HepG2 (cell line): ENCODE measurements around the gene METTL5. TPM values are rescaled to one million over a fixed set of nuclear protein-coding genes. Genes with fewer than 3 reads are reported as not detected.

Source experiments
- CEBPG ChIP-seq: IDR thresholded peaks from 2 replicates; pipeline ENCODE4 v1.6.1; 2016
- HBP1 ChIP-seq: IDR thresholded peaks from 2 replicates; pipeline ENCODE4 v1.6.1; 2016; ENCODE audit warnings: low read depth, control low read depth
- HIVEP1 ChIP-seq: sonication (generic); formaldehyde crosslinking; IDR thresholded peaks from 2 replicates; pipeline ENCODE4 v1.4.0; 2020; ENCODE audit warnings: mild to moderate bottlenecking, missing genetic modification reagents
- HMG20A ChIP-seq: IDR thresholded peaks from 2 replicates; pipeline ENCODE4 v1.6.1; 2016; ENCODE audit warnings: borderline replicate concordance
- HNF1A ChIP-seq, 2 experiments: sonication (generic) in 1 of 2; formaldehyde crosslinking in 1 of 2; IDR thresholded peaks; 2 replicates each; pipeline versions ENCODE4 v1.4.0 to v1.6.1; 2016 to 2020; ENCODE audit warnings: borderline replicate concordance in 1 of 2, low read depth in 1 of 2, mild to moderate bottlenecking in 1 of 2, missing genetic modification reagents in 1 of 2
- MED1 ChIP-seq: sonication (generic); formaldehyde crosslinking; IDR thresholded peaks from 2 replicates; pipeline ENCODE4 v1.4.0; 2020; ENCODE audit warnings: missing genetic modification reagents
- NR2F1 ChIP-seq, 2 experiments: fragments of 450-650 bp in 1 of 2; formaldehyde crosslinking in 1 of 2; IDR thresholded peaks; 2 replicates each; pipeline versions ENCODE4 v1.5.0 to v1.6.1; 2016 to 2020; ENCODE audit warnings: mild to moderate bottlenecking in 1 of 2, missing compliant biosample characterization in 1 of 2, missing genetic modification reagents in 1 of 2, moderate library complexity in 1 of 2
- RXRB ChIP-seq: IDR thresholded peaks from 2 replicates; pipeline ENCODE4 v1.6.1; 2016; ENCODE audit warnings: borderline replicate concordance, missing genetic modification reagents, missing compliant biosample characterization
- ZHX1 ChIP-seq: sonication (generic); formaldehyde crosslinking; IDR thresholded peaks from 2 replicates; pipeline ENCODE4 v1.8.1; 2022; ENCODE audit warnings: low read depth, mild to moderate bottlenecking, missing genetic modification reagents
- ZNF253 ChIP-seq: sonication (generic); formaldehyde crosslinking; IDR thresholded peaks from 2 replicates; pipeline ENCODE4 v1.8.0; 2022; ENCODE audit warnings: mild to moderate bottlenecking, missing genetic modification reagents, borderline replicate concordance
- ZNF512B ChIP-seq: sonication (generic); formaldehyde crosslinking; IDR thresholded peaks from 2 replicates; pipeline ENCODE4 v1.5.1; 2020; ENCODE audit warnings: missing genetic modification reagents, mild to moderate bottlenecking, borderline replicate concordance
- polyA plus RNA-seq, 8 experiments: library from polyadenylated mRNA; depleted of rRNA in 3 of 8; stranded (reverse) in 7 of 8; unstranded in 1 of 8; fragments of >200 nt; fragmentation: Illumina TruSeq in 4 of 8; extraction: Trizol in 4 of 8; gene quantifications; 2 replicates each; pipeline versions ENCODE4 v1.2.1 to v1.2.3, GENCODE V29; 2011 to 2016; ENCODE audit warnings: low read depth in 4 of 8, missing spikeins in 1 of 8, mixed read lengths in 1 of 8; ENCODE audit not compliant: insufficient read depth in 1 of 8
- total RNA-seq, 5 experiments: library from RNA; depleted of rRNA; stranded (reverse); fragments of >200 nt; fragmentation: Illumina TruSeq; extraction: Trizol; gene quantifications; 2 replicates each; pipeline ENCODE4 v1.2.3, GENCODE V29; 2016; ENCODE audit warnings: low read depth in 1 of 5

METTL5 gene
- total and polyA plus RNA-seq, 2 of the 13 experiments (the other 11 are each of a cell fraction or from before 2014, with no cell fraction given), result 50.7 to 95.1 TPM

- no peak for TF ChIP-seq HBP1
- no peak for TF ChIP-seq ZNF253 (CRISPR knock-in tag)
- TF ChIP-seq CEBPG (CRISPR knock-in tag), result peak; percentile 81
- TF ChIP-seq ZNF512B (CRISPR knock-in tag), result no peak
- TF ChIP-seq HMG20A (CRISPR knock-in tag), result peak; percentile 29; the same call in 1 of the 2 replicates
- 0 out of 4 replicates have a peak, but pooled peaks of 1 of the 2 experiments have one; percentile 40 for TF ChIP-seq NR2F1 (CRISPR knock-in tag; IDR thresholded peaks at IDR 0.05)
- TF ChIP-seq RXRB (CRISPR knock-in tag), result peak; percentile 84
- TF ChIP-seq HNF1A (IDR thresholded peaks at IDR 0.05; ENCODE audit: low read depth), result peak; percentile 58; the same call in 1 of the 2 replicates
- TF ChIP-seq HNF1A (CRISPR knock-in tag; IDR thresholded peaks at IDR 0.05; ENCODE audit: borderline replicate concordance), result peak; percentile 64; the same call in 1 of the 2 replicates
- TF ChIP-seq ZHX1 (CRISPR knock-in tag), result 0 out of 2 replicates have a peak, but pooled peaks have one; percentile 33
- TF ChIP-seq HIVEP1 (CRISPR knock-in tag), result no peak
- TF ChIP-seq MED1 (CRISPR knock-in tag), result peak; percentile 54; the same call in 1 of the 2 replicates
Observed at GRCh38 chr2:169765523-169765922, 59.2 kb downstream of the METTL5 start (continued).
